ENCODE results near the gene FBXO3. TPM values are rescaled to one million over a fixed set of nuclear protein-coding genes. Genes with fewer than 3 reads are reported as not detected.

FBXO3 gene
- total RNA-seq, 2 donors from 2014 or later, result 20.1 to 22.2 TPM

Other genes with a start within 250 kb of the FBXO3 start
- gene C11orf91, start 73.7 kb downstream of the FBXO3 start, total RNA-seq, result not detected
- gene CD59, start 38.1 kb downstream of the FBXO3 start, total RNA-seq, result 10 to 100 TPM; 10.0 to 35.5 TPM
- not detected for gene LMO2, start 117.6 kb upstream of the FBXO3 start, total RNA-seq

All from activated T-cell treated with anti-CD3 and anti-CD28 coated beads, Interleukin-2, amount 50 U/mL, for 72 hours (primary cell).